Esophagus squamous epithelium (tissue), 4 donors: ENCODE results near the gene POLN.

ENCODE experiments used
- POLR2A ChIP-seq, 4 donors: fragments of 450-650 bp; IDR thresholded peaks; one replicate each; pipeline ENCODE4 v1.6.1; 2017; ENCODE audit warnings: antibody characterized with exemption in 4 of 4, mild to moderate bottlenecking in 4 of 4, moderate library complexity in 3 of 4
- TF ChIP-seq, protein P1 (sequence below), 6 experiments: fragments of 450-650 bp in 4 of 6; fragments of 200-600 bp in 2 of 6; sonication (generic) in 2 of 6; IDR thresholded peaks; one replicate each; pipeline ENCODE4 v1.5.1; 2016 to 2019; ENCODE audit warnings: antibody characterized with exemption in 6 of 6, mild to moderate bottlenecking in 4 of 6, moderate library complexity in 4 of 6

DNA sequence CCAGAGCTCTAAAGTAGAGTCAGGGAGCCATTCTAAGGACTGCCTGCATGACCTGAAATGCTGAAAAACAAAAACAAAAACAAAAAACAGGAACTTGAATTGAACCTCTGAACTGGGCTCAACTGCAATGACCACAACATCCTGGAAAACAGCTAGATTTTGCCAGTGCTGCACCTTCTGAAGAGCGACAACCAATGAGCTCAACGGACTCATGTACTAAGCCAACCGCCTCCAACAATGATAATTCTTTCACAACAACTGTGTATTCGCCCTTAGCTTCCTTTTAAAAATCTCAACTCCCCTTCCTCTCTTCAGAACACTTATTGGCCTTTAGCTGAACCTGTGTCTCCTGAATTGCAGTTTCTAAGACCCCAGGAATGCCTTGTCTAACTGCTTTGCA is 69.8 kb downstream of the POLN start:
- no peak for TF ChIP-seq POLR2A (IDR thresholded peaks at IDR 0.05)
- TF ChIP-seq, protein P1, sequence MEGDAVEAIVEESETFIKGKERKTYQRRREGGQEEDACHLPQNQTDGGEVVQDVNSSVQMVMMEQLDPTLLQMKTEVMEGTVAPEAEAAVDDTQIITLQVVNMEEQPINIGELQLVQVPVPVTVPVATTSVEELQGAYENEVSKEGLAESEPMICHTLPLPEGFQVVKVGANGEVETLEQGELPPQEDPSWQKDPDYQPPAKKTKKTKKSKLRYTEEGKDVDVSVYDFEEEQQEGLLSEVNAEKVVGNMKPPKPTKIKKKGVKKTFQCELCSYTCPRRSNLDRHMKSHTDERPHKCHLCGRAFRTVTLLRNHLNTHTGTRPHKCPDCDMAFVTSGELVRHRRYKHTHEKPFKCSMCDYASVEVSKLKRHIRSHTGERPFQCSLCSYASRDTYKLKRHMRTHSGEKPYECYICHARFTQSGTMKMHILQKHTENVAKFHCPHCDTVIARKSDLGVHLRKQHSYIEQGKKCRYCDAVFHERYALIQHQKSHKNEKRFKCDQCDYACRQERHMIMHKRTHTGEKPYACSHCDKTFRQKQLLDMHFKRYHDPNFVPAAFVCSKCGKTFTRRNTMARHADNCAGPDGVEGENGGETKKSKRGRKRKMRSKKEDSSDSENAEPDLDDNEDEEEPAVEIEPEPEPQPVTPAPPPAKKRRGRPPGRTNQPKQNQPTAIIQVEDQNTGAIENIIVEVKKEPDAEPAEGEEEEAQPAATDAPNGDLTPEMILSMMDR (IDR thresholded peaks at IDR 0.05): no peak
